Retinal pigment epithelial cell (primary cell): ENCODE data around the gene TUBGCP5.

Experiments
- DNase-seq: peaks from one replicate; pipeline ENCODE4 v3.0.0-alpha.2; 2010; ENCODE audit warnings: low read depth
- H3K4me3 ChIP-seq: 2 replicates; pipeline ENCODE4 v1.5.1; 2011; ENCODE audit warnings: mild to moderate bottlenecking, low read length, control low read depth, moderate library complexity
- TF ChIP-seq, protein P1 (sequence below): conservative IDR thresholded peaks from 2 replicates; pipeline ENCODE4 v1.5.1; 2011; ENCODE audit warnings: low read depth, low read length, control low read depth, inconsistent platforms

Gene TUBGCP5

DNA sequence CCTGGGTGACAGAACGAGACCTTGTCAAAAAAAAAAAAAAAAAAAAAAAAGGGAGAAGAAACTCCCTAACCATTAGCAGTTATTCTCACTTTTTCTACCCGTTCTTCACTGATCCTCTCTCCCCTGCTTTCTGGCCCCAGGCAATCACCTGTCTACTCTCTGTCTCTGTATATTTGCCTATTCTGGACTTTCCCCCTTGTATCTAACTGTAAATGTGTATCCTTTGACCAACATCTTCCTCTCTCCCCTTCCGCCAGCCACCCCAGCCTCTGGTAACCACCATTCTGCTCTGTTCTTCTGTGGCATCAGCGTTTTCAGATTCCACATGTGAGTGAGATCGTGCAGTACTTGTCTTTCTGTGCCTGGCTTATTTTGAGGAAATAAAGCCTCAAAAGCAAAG, 66.1 kb downstream of the TUBGCP5 start:
- H3K4me3 ChIP-seq = no peak overlapping the region
- TF ChIP-seq, protein P1, sequence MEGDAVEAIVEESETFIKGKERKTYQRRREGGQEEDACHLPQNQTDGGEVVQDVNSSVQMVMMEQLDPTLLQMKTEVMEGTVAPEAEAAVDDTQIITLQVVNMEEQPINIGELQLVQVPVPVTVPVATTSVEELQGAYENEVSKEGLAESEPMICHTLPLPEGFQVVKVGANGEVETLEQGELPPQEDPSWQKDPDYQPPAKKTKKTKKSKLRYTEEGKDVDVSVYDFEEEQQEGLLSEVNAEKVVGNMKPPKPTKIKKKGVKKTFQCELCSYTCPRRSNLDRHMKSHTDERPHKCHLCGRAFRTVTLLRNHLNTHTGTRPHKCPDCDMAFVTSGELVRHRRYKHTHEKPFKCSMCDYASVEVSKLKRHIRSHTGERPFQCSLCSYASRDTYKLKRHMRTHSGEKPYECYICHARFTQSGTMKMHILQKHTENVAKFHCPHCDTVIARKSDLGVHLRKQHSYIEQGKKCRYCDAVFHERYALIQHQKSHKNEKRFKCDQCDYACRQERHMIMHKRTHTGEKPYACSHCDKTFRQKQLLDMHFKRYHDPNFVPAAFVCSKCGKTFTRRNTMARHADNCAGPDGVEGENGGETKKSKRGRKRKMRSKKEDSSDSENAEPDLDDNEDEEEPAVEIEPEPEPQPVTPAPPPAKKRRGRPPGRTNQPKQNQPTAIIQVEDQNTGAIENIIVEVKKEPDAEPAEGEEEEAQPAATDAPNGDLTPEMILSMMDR = no peak
- DNase-seq = no peak

DNA sequence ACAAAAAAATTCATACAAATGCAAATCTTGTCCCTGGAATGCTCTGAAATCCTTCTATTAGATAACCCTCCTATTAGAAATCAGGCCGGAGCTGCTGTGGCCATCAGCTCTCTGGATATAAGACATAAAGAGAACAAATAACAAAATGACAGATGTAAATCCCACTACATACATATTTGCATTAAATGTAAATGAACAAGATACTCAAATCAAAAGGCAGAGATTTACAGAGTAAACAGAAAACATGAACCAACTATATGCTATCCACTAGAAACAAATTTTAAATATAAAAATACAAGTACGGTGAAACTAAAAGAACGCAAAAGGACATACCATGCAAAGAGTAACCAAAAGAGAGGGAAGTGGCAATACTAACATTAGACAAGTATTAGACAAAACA, 69.9 kb downstream of the TUBGCP5 start:
- H3K4me3 ChIP-seq = no peak overlapping the region
- TF ChIP-seq, protein P1 = no peak
- DNase-seq = no peak

DNA sequence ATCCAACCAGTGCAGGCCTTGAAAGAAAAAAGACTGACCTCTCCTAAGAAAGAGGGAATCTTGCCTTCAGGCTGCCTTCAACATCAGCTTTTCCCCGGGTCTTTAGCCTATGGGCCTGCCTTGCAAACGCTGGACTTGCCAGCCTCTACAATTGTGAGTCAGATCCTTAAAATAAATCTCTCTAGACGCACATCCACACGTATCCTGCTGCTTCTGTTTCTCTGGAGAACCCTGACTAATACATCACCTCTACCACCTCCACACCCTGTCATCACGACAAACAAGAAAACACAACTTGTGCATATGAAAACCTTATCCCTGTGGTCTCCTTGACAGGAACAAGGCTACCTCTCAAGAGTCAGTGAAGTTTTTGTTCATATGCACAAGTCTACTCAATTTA, 71.0 kb downstream of the TUBGCP5 start:
- TF ChIP-seq, protein P1 = no peak
- DNase-seq = peak; percentile 64
- H3K4me3 ChIP-seq = no peak overlapping the region

DNA sequence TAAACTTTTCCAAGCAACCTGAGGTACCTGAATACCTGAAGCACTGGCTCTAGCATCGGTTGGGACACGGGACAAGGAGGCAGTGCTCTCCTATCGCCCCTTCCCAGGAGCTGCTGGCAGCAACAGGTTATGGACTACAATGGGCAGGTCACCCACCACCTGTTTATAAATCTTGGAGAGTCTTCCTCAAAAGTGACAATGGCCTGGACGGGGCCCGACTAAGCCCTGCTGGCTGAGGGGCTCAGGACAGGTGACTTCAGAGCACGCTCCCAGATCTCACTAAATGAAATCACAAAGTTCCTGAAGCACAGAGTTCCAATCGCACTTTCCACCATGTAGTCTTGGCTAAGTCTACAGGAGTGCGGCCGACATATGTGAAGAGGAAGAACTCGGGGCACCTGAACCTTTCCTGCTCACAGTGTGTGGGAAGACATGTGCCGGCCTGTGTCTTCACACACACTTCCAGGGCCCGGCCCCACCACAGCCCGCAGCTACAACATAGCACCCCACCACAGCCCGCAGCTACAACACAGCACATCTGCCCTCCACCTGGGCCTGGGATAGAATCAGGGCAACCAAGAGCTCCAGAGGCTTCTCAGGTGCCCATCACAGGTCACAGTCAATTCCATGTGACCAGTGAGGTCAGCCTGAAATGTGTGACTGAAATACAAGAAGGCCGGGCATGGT, 72.1 kb downstream of the TUBGCP5 start:
- DNase-seq = no peak
- TF ChIP-seq, protein P1 = no peak
- no peak overlapping the region for H3K4me3 ChIP-seq

DNA sequence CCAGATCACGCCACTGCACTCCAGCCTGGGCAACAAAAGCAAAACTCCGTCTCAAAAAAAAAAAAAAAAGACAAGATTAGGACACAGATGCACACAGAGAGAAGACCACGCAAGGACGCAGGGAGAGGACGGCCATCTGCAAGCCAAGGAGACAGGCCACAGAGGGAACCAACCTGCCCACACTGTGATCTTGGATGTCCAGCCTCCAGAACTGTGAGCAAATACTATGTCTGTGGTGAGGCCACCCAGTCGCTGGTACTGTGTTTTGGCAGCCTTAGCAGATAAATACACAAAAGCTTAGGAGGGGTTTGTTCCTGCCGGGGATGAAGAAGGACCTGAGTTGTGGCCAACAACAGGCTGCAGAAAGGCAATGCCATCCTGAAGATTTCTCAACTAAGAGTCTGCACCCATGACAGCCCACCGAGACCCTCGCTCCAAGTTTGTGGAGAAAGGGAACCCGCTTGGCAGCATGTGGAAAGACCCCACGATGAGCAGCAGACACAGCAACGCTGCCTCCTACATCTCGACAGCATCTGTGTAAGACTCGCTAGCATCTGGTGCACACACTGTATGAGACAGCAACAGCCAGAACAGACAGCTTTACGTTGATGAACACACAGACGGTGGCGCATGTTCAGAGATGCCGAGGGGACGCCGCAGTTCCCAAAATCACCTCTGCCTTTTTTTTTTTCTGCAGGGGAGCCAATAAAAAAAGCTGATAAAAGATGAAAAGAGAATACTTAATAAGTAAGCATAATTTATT, 72.9 kb downstream of the TUBGCP5 start:
- DNase-seq = no peak
- TF ChIP-seq, protein P1 = no peak
- no peak overlapping the region for H3K4me3 ChIP-seq

DNA sequence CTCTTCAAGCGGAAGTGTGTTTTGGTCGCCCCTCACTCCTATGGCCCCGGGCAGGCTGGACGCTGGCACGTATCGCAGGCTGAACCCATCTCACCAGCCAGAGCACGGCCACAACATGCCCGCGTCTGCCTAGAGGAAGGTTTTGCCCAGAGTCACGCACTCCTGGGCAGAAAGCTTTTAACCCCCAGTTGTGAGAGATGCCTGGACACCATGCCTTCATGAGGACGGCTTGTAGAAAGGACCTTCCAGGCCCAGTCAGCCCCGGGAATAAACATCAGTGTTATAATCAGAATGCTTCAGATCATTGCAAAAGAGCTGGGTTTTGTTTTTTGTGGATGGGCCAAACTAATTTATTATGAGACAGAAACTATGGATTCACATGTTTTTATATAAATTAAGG, 75.7 kb downstream of the TUBGCP5 start:
- TF ChIP-seq, protein P1 = no peak
- no peak for DNase-seq
- H3K4me3 ChIP-seq = no peak overlapping the region

DNA sequence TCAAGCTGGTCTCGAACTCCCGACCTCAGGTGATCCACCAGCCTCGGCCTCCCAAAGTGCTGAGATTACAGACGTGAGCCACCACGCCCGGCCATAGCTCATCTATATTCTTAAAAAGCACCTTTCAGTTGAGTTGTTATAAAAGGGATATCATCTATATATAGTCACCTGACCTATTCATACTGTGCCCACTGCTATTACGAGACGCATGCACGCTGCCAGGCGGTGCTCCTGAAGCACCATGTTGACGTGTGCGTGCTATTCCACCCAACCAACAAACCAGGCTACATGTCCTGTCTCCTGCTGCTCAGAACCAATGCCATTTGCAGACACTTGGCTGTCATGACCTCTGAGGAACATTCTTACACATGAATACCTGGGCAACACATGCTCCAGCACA, 76.8 kb downstream of the TUBGCP5 start:
- H3K4me3 ChIP-seq = no peak overlapping the region
- TF ChIP-seq, protein P1 = no peak
- no peak for DNase-seq
